Adrenal gland (tissue), 12 donors: ENCODE data around the gene ZNF775. TPM values are rescaled to one million over a fixed set of nuclear protein-coding genes. Genes with fewer than 3 reads are reported as not detected.
A peak's percentile ranks its signal among the peaks of the same experiment; 100 is the strongest.

ENCODE experiments used
- DNase-seq, 7 donors: peaks; one replicate each; pipeline ENCODE4 v3.0.0-alpha.2; 2019 to 2020
- H3K27ac ChIP-seq, 5 donors: fragments of 200-600 bp; sonication (generic) in 4 of 5; 1 replicate in 3 of 5; 2 replicates in 2 of 5; pipeline versions ENCODE4 v1.5.1 to v1.8.0; 2016 to 2020; ENCODE audit warnings: mild to moderate bottlenecking in 1 of 5
- H3K27me3 ChIP-seq: fragments of 200-600 bp; 2 replicates; pipeline ENCODE4 v1.8.0; 2021
- H3K36me3 ChIP-seq, 2 donors: fragments of 200-600 bp; replicated peaks in 1 of 2; 1 replicate in 1 of 2; 2 replicates in 1 of 2; pipeline versions ENCODE4 v1.5.1 to v1.8.0; 2018 to 2022
- H3K4me1 ChIP-seq, 2 donors: fragments of 200-600 bp; replicated peaks in 1 of 2; 1 replicate in 1 of 2; 2 replicates in 1 of 2; pipeline versions ENCODE4 v1.5.1 to v1.8.0; 2018 to 2021
- H3K4me3 ChIP-seq, 4 donors: fragments of 200-600 bp; sonication (generic) in 3 of 4; one replicate each; pipeline ENCODE4 v1.5.1; 2016 to 2018
- H3K9me3 ChIP-seq, 3 donors: fragments of 200-600 bp; sonication (generic) in 1 of 3; replicated peaks in 1 of 3; 1 replicate in 2 of 3; 2 replicates in 1 of 3; pipeline versions ENCODE4 v1.5.1 to v1.8.0; 2016 to 2021
- POLR2A ChIP-seq, 2 donors: fragments of 450-650 bp; IDR thresholded peaks; one replicate each; pipeline ENCODE4 v1.6.1; 2017; ENCODE audit warnings: antibody characterized with exemption in 2 of 2, mild to moderate bottlenecking in 2 of 2, moderate library complexity in 1 of 2
- WGBS, 4 donors: extraction: QIAGEN DNeasy Blood & Tissue Kit in 2 of 4; methylation state at CpG; one replicate each; pipeline versions ENCODE4 v1.1.5 to v1.1.7; 2013 to 2017; 5-methylcytosine and 5-hydroxymethylcytosine counted together
- intact Hi-C, 2 donors: fragments of 100-400 bp; cut with DNase I; formaldehyde crosslinking; loops; one replicate each; pipeline versions ENCODE4 v1.14.1 to v1.15.0; 2022 to 2023
- polyA plus RNA-seq, 3 donors: library from polyadenylated mRNA; stranded (reverse); fragments of 200-250 nt in 2 of 3; fragments of 350-450 nt in 1 of 3; fragmentation: Illumina TruSeq in 1 of 3; extraction: RNeasy Lipid Tissue Mini Kit (QIAGEN cat#74804) in 1 of 3; gene quantifications; one replicate each; pipeline ENCODE4 v1.2.3, GENCODE V29; 2013 to 2014
- total RNA-seq, 9 donors: library from RNA; depleted of rRNA in 4 of 9; stranded (reverse); fragments of >200 nt in 4 of 9; fragments of 120-200 nt in 1 of 9; fragmentation: NEBNext Ultra II Directional in 1 of 9; extraction: Animal tissue kit (Norgen Biotek cat#: 25700) in 1 of 9; gene quantifications; one replicate each; pipeline versions ENCODE4 v1.1.0 to v1.2.4, GENCODE V29; 2013 to 2023
- TF ChIP-seq, protein P1 (sequence below), 6 experiments: fragments of 450-650 bp in 4 of 6; fragments of 200-600 bp in 2 of 6; sonication (generic) in 1 of 6; IDR thresholded peaks; 1 replicate in 5 of 6; 2 replicates in 1 of 6; pipeline versions ENCODE4 v1.5.1 to v1.8.0; 2016 to 2021; ENCODE audit warnings: antibody characterized with exemption in 6 of 6, mild to moderate bottlenecking in 2 of 6, moderate library complexity in 1 of 6
- donor health status: healthy with polysubstance abuse.
- donor health status: Bipolar disorder and iron deficiency.
- donor health status: DM: yes; HTN: yes; CAD: no.
- donor health status: DM: no; HTN: no; CAD: no.
- donor health status: DM: no; HTN: no; CAD: no.
- donor health status: DM: yes; HTN: yes; CAD: no.

ZNF775 gene
- total and polyA plus RNA-seq, 12 donors: 0.26 to 13.9 (median 6.1) TPM

DNA sequence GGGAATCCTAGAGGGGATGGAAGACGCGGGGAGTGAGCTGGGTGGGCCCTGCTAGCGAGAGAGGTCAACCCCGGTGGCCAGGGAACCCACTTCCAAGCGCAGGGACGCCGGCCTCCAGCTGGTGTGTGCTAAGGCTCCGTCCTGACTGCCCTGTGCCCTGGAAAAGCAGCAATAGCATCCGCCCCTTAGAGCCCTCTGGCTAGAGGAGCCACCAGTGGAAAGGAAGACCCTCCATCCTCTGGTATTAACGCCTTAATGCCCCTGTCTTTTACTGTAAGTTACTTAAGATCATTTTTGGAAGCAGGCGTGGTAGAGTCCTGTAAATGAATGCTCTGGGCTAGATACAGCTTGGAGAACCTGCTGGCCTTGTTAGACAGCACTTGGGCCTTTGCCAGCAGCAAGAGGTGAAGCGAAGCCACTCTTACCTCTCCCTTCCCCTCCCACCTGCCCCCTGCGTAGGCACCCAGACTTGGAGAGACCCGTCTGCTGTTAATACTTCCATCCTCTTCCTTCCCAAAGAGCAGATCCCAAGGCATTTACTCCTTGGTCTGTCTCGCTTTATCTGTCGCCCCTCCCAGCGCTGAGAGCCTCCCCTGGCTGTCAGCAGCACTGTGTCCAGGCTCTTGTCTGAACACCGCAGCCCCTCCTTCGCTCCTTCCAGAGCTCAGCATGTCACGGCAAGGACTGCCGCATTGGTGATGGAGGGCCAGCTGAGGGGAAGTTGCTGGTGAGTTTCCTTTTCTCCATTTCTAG is 5.9 kb upstream of the ZNF775 start:
- Histone ChIP-seq H3K27ac (peak overlapping the region in 3 of 5 donors; percentile 23 to 56 (median 30)), H3K4me3 (no peak overlapping the region), H3K36me3 (peaks cover 0 to 41% of the 10 kb centered on the region in 2 donors), H3K4me1 (peaks cover 17 to 39% of the 10 kb centered on the region in 2 donors), H3K27me3 (no peaks in the 10 kb centered on the region), H3K9me3 (no peaks in the 10 kb centered on the region)
- peak in 3 of 7 donors; percentile 42 to 75 (median 46) for DNase-seq
- intact Hi-C loops: loop anchor here in 1 of 2 donors (5.0 kb wide), 1 partner anchor 36 kb away; no protein-coding TSS in a partner anchor
- TF ChIP-seq POLR2A (IDR thresholded peaks at IDR 0.05): no peak
- TF ChIP-seq, protein P1, sequence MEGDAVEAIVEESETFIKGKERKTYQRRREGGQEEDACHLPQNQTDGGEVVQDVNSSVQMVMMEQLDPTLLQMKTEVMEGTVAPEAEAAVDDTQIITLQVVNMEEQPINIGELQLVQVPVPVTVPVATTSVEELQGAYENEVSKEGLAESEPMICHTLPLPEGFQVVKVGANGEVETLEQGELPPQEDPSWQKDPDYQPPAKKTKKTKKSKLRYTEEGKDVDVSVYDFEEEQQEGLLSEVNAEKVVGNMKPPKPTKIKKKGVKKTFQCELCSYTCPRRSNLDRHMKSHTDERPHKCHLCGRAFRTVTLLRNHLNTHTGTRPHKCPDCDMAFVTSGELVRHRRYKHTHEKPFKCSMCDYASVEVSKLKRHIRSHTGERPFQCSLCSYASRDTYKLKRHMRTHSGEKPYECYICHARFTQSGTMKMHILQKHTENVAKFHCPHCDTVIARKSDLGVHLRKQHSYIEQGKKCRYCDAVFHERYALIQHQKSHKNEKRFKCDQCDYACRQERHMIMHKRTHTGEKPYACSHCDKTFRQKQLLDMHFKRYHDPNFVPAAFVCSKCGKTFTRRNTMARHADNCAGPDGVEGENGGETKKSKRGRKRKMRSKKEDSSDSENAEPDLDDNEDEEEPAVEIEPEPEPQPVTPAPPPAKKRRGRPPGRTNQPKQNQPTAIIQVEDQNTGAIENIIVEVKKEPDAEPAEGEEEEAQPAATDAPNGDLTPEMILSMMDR (IDR thresholded peaks at IDR 0.05): no peak
- 48 to 78% (median 63%) methylated on average over 12 to 21 of the region's 21 CpGs for whole genome bisulfite sequencing, 4 donors

DNA sequence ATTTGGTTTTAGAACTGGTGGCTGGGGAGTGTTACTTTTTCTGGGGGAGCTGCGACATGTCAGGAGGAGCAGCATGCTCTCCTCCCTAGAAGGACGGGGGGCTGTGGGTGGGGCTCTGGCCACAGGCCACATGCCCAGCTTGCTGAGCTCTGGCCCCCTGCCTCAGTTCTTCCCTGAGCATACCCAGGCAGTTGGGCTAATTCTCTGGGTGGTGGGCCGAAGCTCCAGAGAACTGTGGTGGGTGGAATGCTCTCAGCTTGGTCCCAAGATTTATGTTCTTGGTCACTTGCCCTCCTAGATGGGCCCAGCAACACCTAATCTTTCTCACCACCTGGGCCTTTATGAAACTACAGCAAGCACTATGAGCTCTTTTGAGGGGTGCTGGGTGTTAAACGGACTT is 5.1 kb upstream of the ZNF775 start:
- Histone ChIP-seq H3K36me3 (peaks cover 0 to 41% of the 10 kb centered on the region in 2 donors), H3K27me3 (no peaks in the 10 kb centered on the region), H3K4me3 (no peak overlapping the region), H3K4me1 (peaks cover 21 to 45% of the 10 kb centered on the region in 2 donors), H3K27ac (peak overlapping the region in 1 of 5 donors; percentile 23), H3K9me3 (no peaks in the 10 kb centered on the region)
- WGBS, 4 donors: 76 to 91% (median 86%) methylated on average over 3 to 4 of the region's 4 CpGs
- peak in 1 of 7 donors; percentile 16 for DNase-seq
- no peak for TF ChIP-seq POLR2A (IDR thresholded peaks at IDR 0.05)
- TF ChIP-seq, protein P1 (IDR thresholded peaks at IDR 0.05): no peak
- intact Hi-C loops: loop anchor here in 1 of 2 donors (5.0 kb wide), 1 partner anchor 37 kb away; no protein-coding TSS in a partner anchor

DNA sequence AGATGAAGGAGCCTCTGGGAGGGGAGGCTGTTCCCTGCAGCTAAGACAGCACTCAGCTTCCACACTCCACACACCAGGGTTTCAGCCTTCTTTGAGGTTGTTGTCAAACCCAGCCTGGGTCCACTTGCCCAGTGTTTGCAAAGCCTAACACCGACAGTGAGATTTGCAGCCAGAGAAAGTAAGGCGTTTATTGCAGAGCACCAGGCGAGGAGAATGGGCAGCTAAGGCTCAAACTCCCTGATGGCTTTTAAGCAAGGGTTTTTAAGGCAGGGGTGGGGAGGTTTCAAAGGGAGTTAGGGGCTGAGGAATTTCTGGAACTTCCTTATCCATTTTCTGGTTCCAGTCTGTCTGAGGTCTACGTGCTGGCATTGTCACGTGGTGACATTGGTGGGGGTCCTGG is 4.7 kb upstream of the ZNF775 start:
- Histone ChIP-seq H3K27me3 (no peaks in the 10 kb centered on the region), H3K27ac (peak overlapping the region in 1 of 5 donors; percentile 29), H3K9me3 (no peaks in the 10 kb centered on the region), H3K4me1 (peaks cover 20 to 46% of the 10 kb centered on the region in 2 donors), H3K36me3 (peaks cover 0 to 41% of the 10 kb centered on the region in 2 donors), H3K4me3 (no peak overlapping the region)
- 95 to 98% (median 96%) methylated on average over 5 of the region's 5 CpGs for WGBS, 4 donors
- intact Hi-C loops: loop anchor here in 1 of 2 donors (5.0 kb wide), 1 partner anchor 37 kb away; no protein-coding TSS in a partner anchor
- no peak for DNase-seq
- no peak for TF ChIP-seq POLR2A (IDR thresholded peaks at IDR 0.05)
- TF ChIP-seq, protein P1 (IDR thresholded peaks at IDR 0.05): no peak

DNA sequence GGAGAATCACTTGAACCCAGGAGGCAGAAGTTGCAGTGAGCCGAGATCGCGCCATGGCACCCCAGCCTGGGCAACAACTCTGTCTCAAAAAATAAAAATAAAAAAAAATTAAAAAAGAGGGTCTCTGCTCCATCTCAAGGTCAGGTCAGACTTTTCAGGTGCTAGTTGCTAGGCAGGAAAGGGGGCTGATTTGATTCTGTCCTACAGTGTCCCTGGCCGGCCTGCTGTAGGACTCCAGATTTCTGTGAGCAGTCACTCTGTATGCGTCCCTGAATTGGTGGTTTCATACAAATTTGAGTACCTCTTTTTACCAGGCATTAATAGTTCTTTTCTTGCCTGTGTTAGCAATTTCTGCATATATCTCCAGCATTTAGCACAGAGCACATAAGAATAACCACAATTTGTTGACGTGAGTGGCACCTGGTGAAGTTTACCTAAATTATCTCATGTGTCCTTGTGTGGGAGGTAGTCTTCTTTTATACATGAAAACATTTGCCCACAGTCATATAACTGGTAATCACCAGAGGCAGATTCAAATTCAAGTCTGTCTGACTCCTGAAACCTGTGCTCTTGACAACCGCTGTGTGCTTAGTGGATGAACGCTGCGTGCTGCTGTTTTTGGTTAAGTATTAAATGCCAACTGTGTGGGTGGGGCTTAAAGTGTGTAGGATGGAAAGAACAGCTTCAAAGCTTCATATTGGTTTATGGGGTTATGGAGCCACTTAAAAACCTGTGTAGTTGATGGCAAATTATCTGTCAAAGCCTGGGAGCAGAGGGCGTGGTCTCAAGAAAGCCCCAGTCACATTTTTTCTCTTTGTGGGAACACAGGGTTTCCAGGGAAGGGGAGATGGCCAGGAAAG is 3.2 kb upstream of the ZNF775 start:
- TF ChIP-seq POLR2A (IDR thresholded peaks at IDR 0.05): no peak
- TF ChIP-seq, protein P1 (IDR thresholded peaks at IDR 0.05): no peak
- Histone ChIP-seq H3K27ac (peak overlapping the region in 2 of 5 donors; percentile 13), H3K4me3 (no peak overlapping the region), H3K27me3 (no peaks in the 10 kb centered on the region), H3K9me3 (no peaks in the 10 kb centered on the region), H3K36me3 (peaks cover 0 to 37% of the 10 kb centered on the region in 2 donors), H3K4me1 (peaks cover 6 to 45% of the 10 kb centered on the region in 2 donors)
- no peak for DNase-seq
- intact Hi-C loops: no loop called here
- WGBS, 4 donors: 80 to 91% (median 86%) methylated on average over 10 of the region's 10 CpGs
